CD8-positive, alpha-beta memory T cell (primary cell): ENCODE measurements around the gene CD34. TPM values are rescaled to one million over a fixed set of nuclear protein-coding genes. Genes with fewer than 3 reads are reported as not detected.

Source experiments
- CTCF ChIA-PET: fragments of 350-600 bp; sonication (Branson Sonifier 250); formaldehyde crosslinking; loops from one replicate; lab custom pipeline; 2021; ENCODE audit warnings: antibody characterized with exemption; lab: Charles Lee
- POLR2A ChIA-PET: fragments of 350-600 bp; sonication (Branson Sonifier 250); formaldehyde crosslinking; loops from one replicate; lab custom pipeline; 2021; ENCODE audit warnings: antibody characterized with exemption; lab: Charles Lee
- DNase-seq, 5 donors: peaks; one replicate each; pipeline versions ENCODE4 v3.0.0 to v3.0.0-alpha.2; 2020 to 2022; ENCODE audit warnings: mixed read lengths in 1 of 5
- H3K27ac ChIP-seq: one replicate; pipeline ENCODE4 v1.7.0; 2013; ENCODE audit warnings: low read depth, mild to moderate bottlenecking, low read length, moderate library complexity
- H3K27me3 ChIP-seq: 2 replicates; pipeline ENCODE4 v1.7.0; 2013; ENCODE audit warnings: low read length, mild to moderate bottlenecking; ENCODE audit not compliant: insufficient read depth, poor library complexity, severe bottlenecking
- H3K36me3 ChIP-seq: 2 replicates; pipeline ENCODE4 v1.7.0; 2013; ENCODE audit warnings: mild to moderate bottlenecking, low read length, moderate library complexity; ENCODE audit not compliant: insufficient read depth
- H3K4me1 ChIP-seq: 2 replicates; pipeline ENCODE4 v1.7.0; 2013; ENCODE audit warnings: mild to moderate bottlenecking, low read length, moderate library complexity; ENCODE audit not compliant: insufficient read depth
- H3K4me3 ChIP-seq: 2 replicates; pipeline ENCODE4 v1.7.0; 2013; ENCODE audit warnings: mild to moderate bottlenecking, low read length
- H3K9me3 ChIP-seq: 2 replicates; pipeline ENCODE4 v1.7.0; 2013; ENCODE audit warnings: mild to moderate bottlenecking, low read length
- H3K27ac Mint-ChIP-seq, 8 donors: one replicate each; pipeline ENCODE4 v1.8.0; 2020 to 2021; ENCODE audit warnings: mixed read lengths in 8 of 8, mild to moderate bottlenecking in 6 of 8, inconsistent platforms in 3 of 8, moderate library complexity in 3 of 8
- H3K27me3 Mint-ChIP-seq, 2 donors: one replicate each; pipeline ENCODE4 v1.8.0; 2020 to 2021; ENCODE audit warnings: mixed read lengths in 2 of 2, mild to moderate bottlenecking in 1 of 2, moderate library complexity in 1 of 2
- H3K36me3 Mint-ChIP-seq, 3 donors: one replicate each; pipeline ENCODE4 v1.8.0; 2020 to 2021; ENCODE audit warnings: mixed read lengths in 3 of 3, inconsistent platforms in 1 of 3, mild to moderate bottlenecking in 1 of 3
- H3K4me1 Mint-ChIP-seq, 3 donors: one replicate each; pipeline ENCODE4 v1.8.0; 2020 to 2021; ENCODE audit warnings: mixed read lengths in 3 of 3, inconsistent platforms in 1 of 3, mild to moderate bottlenecking in 1 of 3
- H3K4me3 Mint-ChIP-seq, 7 donors: one replicate each; pipeline ENCODE4 v1.8.0; 2020 to 2021; ENCODE audit warnings: mixed read lengths in 7 of 7, mild to moderate bottlenecking in 6 of 7, moderate library complexity in 4 of 7, inconsistent platforms in 2 of 7
- H3K9me3 Mint-ChIP-seq, 5 donors: one replicate each; pipeline ENCODE4 v1.8.0; 2020 to 2022; ENCODE audit warnings: mixed read lengths in 5 of 5, mild to moderate bottlenecking in 3 of 5, moderate library complexity in 2 of 5, inconsistent platforms in 1 of 5
- polyA plus RNA-seq: library from polyadenylated mRNA; unstranded; fragments of 300-500 nt; fragmentation: Illumina TruSeq; gene quantifications from one replicate; pipeline ENCODE4 v1.2.3, GENCODE V29; 2021
- total RNA-seq, 2 experiments: library from RNA; stranded (reverse); gene quantifications; one replicate each; pipeline ENCODE4 v1.2.3, GENCODE V29; 2021

The CD34 gene
- total RNA-seq (not detected), polyA plus RNA-seq (not detected)

GRCh38 chr1:207910591-207911354, at the start of gene CD34:
CD34 (minus strand) TSS chr1:207911125; CDS start chr1:207911080, 45 bp downstream.
- ChIA-PET CTCF (interaction anchor here (1.0 to 1.3 kb wide), 2 partner anchors 24 to 26 kb away, joined by 5 to 6 read pairs; no protein-coding TSS in a partner anchor), POLR2A (no interaction called here)
- no peaks in the 10 kb centered on the region for H3K36me3 Mint-ChIP-seq
- H3K4me3 Mint-ChIP-seq: peak within 1 kb of the TSS in 6 of 7 donors; percentile 50 to 68 (median 60)
- no peak within 1 kb of the TSS for H3K27ac ChIP-seq
- no peaks in the 10 kb centered on the region for H3K36me3 ChIP-seq
- peaks cover 11 to 21% (median 15%) of the 10 kb centered on the region in 3 donors for H3K4me1 Mint-ChIP-seq
- no peak within 1 kb of the TSS for H3K4me3 ChIP-seq
- peak within 1 kb of the TSS in 2 of 8 donors; percentile 20 to 41 for H3K27ac Mint-ChIP-seq
- no peaks in the 10 kb centered on the region for H3K9me3 Mint-ChIP-seq
- peaks cover 39 to 73% of the 10 kb centered on the region in 2 donors for H3K27me3 Mint-ChIP-seq
- no peak for DNase-seq
- H3K27me3 ChIP-seq: peaks cover 15% of the 10 kb centered on the region
- no peaks in the 10 kb centered on the region for H3K9me3 ChIP-seq
- peaks cover 4% of the 10 kb centered on the region for H3K4me1 ChIP-seq

DNA sequence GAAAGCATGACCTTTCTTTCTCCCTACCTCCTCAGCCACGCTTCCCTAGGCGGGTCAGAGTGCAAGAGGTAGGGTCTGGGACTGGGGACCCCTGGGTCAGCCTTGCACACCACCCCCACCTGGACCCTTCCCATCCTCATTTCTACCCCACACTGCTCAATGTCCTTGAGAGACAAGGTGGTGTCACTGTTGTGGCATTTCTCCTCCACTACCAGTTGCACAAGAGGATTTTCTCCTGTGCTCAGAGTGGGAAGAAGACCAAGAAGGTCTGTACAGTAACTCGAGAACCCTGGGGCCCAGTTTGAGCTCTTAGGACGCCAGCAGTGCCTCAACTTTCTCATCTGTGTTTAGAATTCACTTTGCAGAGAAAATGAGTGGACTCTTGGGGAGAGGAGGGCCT, 49.4 kb upstream of the CD34 start:
- Mint-ChIP-seq H3K9me3 (no peaks in the 10 kb centered on the region), H3K36me3 (no peaks in the 10 kb centered on the region), H3K27ac (no peak overlapping the region), H3K4me3 (peak overlapping the region in 5 of 7 donors; percentile 15 to 68 (median 36)), H3K4me1 (peaks cover 11 to 25% (median 14%) of the 10 kb centered on the region in 3 donors), H3K27me3 (peaks cover 28 to 47% of the 10 kb centered on the region in 2 donors)
- H3K4me1 ChIP-seq: peaks cover 5% of the 10 kb centered on the region
- no peak overlapping the region for H3K4me3 ChIP-seq
- no peaks in the 10 kb centered on the region for H3K9me3 ChIP-seq
- H3K36me3 ChIP-seq: no peaks in the 10 kb centered on the region
- POLR2A ChIA-PET: no interaction called here
- H3K27me3 ChIP-seq: peaks cover 20% of the 10 kb centered on the region
- DNase-seq: no peak
- no peak overlapping the region for H3K27ac ChIP-seq
- CTCF ChIA-PET: interaction anchor here (2.1 to 5.8 kb wide), 2 partner anchors 75 to 76 kb away, joined by 12 to 92 read pairs; no protein-coding TSS in a partner anchor

DNA sequence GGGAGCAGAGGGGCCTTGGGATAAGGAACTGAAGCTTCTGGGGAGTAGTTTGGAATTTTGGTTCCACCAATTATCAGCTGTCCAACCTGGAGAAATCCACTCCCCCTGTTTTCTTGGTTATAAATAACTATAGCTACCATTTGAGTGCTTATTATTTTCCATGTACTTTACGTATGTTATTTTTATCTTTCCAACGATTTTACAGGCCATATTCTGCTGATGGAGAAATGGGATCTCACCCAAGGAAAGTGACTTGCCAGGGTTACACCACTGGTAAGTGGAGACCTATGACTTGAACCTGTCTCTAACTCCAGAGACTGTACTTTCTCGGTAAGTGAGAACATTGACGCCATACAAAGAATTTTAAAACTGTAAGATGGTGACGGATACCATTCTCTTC, 49.0 kb upstream of the CD34 start:
- Histone ChIP-seq H3K36me3 (no peaks in the 10 kb centered on the region), H3K4me1 (peaks cover 5% of the 10 kb centered on the region), H3K9me3 (no peaks in the 10 kb centered on the region), H3K27me3 (peaks cover 20% of the 10 kb centered on the region), H3K27ac (no peak overlapping the region), H3K4me3 (no peak overlapping the region)
- no peaks in the 10 kb centered on the region for H3K36me3 Mint-ChIP-seq
- H3K27me3 Mint-ChIP-seq: peaks cover 28 to 51% of the 10 kb centered on the region in 2 donors
- H3K4me1 Mint-ChIP-seq: peaks cover 11 to 25% (median 14%) of the 10 kb centered on the region in 3 donors
- DNase-seq: no peak
- POLR2A ChIA-PET: no interaction called here
- peak overlapping the region in 5 of 7 donors; percentile 32 to 81 (median 63) for H3K4me3 Mint-ChIP-seq
- CTCF ChIA-PET: interaction anchor here (1.5 to 2.1 kb wide), 2 partner anchors 10 to 74 kb away, joined by 4 to 12 read pairs; no protein-coding TSS in a partner anchor
- H3K9me3 Mint-ChIP-seq: no peaks in the 10 kb centered on the region
- no peak overlapping the region for H3K27ac Mint-ChIP-seq

DNA sequence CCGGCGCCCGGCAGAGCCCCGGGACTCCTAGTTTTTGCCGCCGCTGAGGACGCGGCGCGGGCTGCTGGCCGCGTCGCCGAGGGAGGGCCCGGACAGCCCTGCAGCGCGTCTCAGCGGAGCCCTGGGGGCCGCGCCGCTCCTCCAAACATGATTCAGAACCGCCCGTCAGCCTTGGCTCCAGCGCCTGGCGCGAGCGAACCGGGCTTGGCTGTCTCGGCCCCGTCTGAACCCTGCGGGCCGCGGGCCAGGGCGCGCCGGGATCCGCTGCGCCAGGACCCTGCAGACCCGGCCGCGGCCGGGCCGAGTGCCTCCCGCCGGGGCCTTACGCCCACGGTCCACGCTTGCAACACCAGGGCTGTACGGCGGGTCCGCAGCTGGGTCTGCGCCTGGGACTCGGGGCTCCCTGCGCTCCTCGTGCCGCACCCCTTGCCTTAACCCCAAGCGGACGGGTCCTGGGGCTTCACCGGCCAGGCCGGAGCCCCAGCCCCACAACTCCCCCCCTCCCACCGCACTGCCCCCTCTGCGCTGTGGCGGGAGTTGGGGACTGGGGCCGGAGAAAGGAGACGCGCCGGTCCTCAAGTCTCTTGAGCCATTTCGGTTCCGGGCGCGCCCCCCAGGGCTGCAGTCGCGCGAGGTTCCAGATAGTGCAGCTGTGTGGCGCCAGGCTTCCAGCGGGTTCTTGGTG, 48.4 kb upstream of the CD34 start:
- H3K9me3 Mint-ChIP-seq: no peaks in the 10 kb centered on the region
- H3K9me3 ChIP-seq: no peaks in the 10 kb centered on the region
- no peaks in the 10 kb centered on the region for H3K36me3 ChIP-seq
- ChIA-PET CTCF (interaction anchor here (1.5 to 2.1 kb wide), 2 partner anchors 11 to 74 kb away, joined by 4 to 12 read pairs; no protein-coding TSS in a partner anchor), POLR2A (no interaction called here)
- peaks cover 32 to 57% of the 10 kb centered on the region in 2 donors for H3K27me3 Mint-ChIP-seq
- H3K4me1 Mint-ChIP-seq: peaks cover 9 to 25% (median 11%) of the 10 kb centered on the region in 3 donors
- DNase-seq: no peak
- peaks cover 20% of the 10 kb centered on the region for H3K27me3 ChIP-seq
- no peaks in the 10 kb centered on the region for H3K36me3 Mint-ChIP-seq
- H3K4me3 ChIP-seq: no peak overlapping the region
- peaks cover 5% of the 10 kb centered on the region for H3K4me1 ChIP-seq
- peak overlapping the region in 5 of 7 donors; percentile 41 to 81 (median 65) for H3K4me3 Mint-ChIP-seq
- H3K27ac ChIP-seq: no peak overlapping the region
- no peak overlapping the region for H3K27ac Mint-ChIP-seq

DNA sequence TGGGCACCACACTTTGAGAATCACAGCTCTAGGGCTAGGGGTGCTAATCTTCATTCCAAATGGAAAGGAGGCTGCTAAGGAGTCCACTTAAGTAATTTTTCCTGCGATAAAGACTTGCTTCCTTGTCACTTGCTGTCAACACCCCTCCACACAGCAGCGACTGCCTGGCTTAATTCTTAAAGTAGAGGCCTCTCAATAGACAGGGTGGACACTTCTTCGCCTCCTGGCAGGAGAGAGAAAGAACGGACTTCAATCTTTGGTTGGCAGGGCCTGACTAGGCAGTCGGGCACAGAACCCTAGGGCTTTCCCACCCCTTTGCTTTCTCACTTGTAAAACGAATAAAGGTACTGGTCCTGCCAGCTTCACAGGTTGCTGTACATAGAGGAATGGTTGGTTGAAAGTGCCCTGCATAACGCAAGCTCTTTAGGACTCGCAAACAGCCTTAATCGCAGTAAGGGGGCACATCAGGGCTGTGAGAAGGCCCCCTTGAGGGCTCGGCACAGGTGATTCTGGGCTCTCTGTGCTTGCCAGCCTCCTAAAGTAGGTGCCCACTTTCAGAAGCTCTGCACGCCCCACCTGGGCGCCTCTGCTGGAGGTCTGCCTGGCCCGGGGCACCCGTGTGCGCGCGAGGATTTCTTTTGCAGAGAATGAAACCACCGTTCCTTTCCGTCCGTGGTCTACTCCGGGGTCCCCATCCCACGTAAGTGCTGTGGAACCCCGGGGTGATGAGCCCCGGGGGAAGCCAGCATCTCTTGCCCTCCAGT, 47.6 kb upstream of the CD34 start:
- ChIA-PET POLR2A (interaction anchor here (0.7 kb wide), 1 partner anchor 13 kb away, joined by 3 read pairs; no protein-coding TSS in a partner anchor), CTCF (interaction anchor here (1.1 to 2.1 kb wide), 3 partner anchors 12 to 161 kb away, joined by 3 to 12 read pairs (median 4); no protein-coding TSS in a partner anchor)
- no peaks in the 10 kb centered on the region for H3K36me3 ChIP-seq
- no peaks in the 10 kb centered on the region for H3K4me1 ChIP-seq
- H3K27me3 ChIP-seq: peaks cover 20% of the 10 kb centered on the region
- peak in 1 of 5 donors; percentile 8 for DNase-seq
- H3K27ac ChIP-seq: no peak overlapping the region
- H3K4me1 Mint-ChIP-seq: peaks cover 8 to 22% (median 10%) of the 10 kb centered on the region in 3 donors
- H3K27ac Mint-ChIP-seq: no peak overlapping the region
- no peaks in the 10 kb centered on the region for H3K36me3 Mint-ChIP-seq
- no peaks in the 10 kb centered on the region for H3K9me3 ChIP-seq
- H3K4me3 Mint-ChIP-seq: peak overlapping the region in 5 of 7 donors; percentile 20 to 81 (median 52)
- H3K9me3 Mint-ChIP-seq: no peaks in the 10 kb centered on the region
- no peak overlapping the region for H3K4me3 ChIP-seq
- H3K27me3 Mint-ChIP-seq: peaks cover 33 to 59% of the 10 kb centered on the region in 2 donors

GRCh38 chr1:207956986-207957385, 46.1 kb upstream of the CD34 start:
- Histone ChIP-seq H3K4me3 (no peak overlapping the region), H3K36me3 (no peaks in the 10 kb centered on the region), H3K27ac (no peak overlapping the region), H3K9me3 (no peaks in the 10 kb centered on the region), H3K27me3 (peaks cover 20% of the 10 kb centered on the region), H3K4me1 (no peaks in the 10 kb centered on the region)
- DNase-seq: no peak
- no peaks in the 10 kb centered on the region for H3K9me3 Mint-ChIP-seq
- H3K36me3 Mint-ChIP-seq: no peaks in the 10 kb centered on the region
- CTCF ChIA-PET: no interaction called here
- H3K27ac Mint-ChIP-seq: no peak overlapping the region
- peaks cover 36 to 67% of the 10 kb centered on the region in 2 donors for H3K27me3 Mint-ChIP-seq
- H3K4me3 Mint-ChIP-seq: no peak overlapping the region
- peaks cover 0 to 13% (median 1%) of the 10 kb centered on the region in 3 donors for H3K4me1 Mint-ChIP-seq
- POLR2A ChIA-PET: no interaction called here

GRCh38 chr1:207954104-207954503, 43.2 kb upstream of the CD34 start:
- no peak overlapping the region for H3K4me3 Mint-ChIP-seq
- Histone ChIP-seq H3K9me3 (no peaks in the 10 kb centered on the region), H3K27me3 (peaks cover 13% of the 10 kb centered on the region), H3K36me3 (no peaks in the 10 kb centered on the region), H3K4me1 (no peaks in the 10 kb centered on the region), H3K27ac (no peak overlapping the region), H3K4me3 (no peak overlapping the region)
- H3K27me3 Mint-ChIP-seq: peaks cover 24 to 48% of the 10 kb centered on the region in 2 donors
- no peak for DNase-seq
- no peaks in the 10 kb centered on the region for H3K9me3 Mint-ChIP-seq
- CTCF ChIA-PET: interaction anchor here (4.1 kb wide), 1 partner anchor 9 kb away, joined by 26 read pairs; no protein-coding TSS in a partner anchor
- no peak overlapping the region for H3K27ac Mint-ChIP-seq
- H3K4me1 Mint-ChIP-seq: peaks cover 0 to 5% (median 0%) of the 10 kb centered on the region in 3 donors
- no peaks in the 10 kb centered on the region for H3K36me3 Mint-ChIP-seq
- POLR2A ChIA-PET: no interaction called here
